H1 (cell line): ENCODE results near the gene TMEM135. TPM values are rescaled to one million over a fixed set of nuclear protein-coding genes. Genes with fewer than 3 reads are reported as not detected.

ENCODE experiments used
- CTCF ChIA-PET: fragments of 300-600 bp; sonication (Branson Sonifier 250); formaldehyde crosslinking; loops from one replicate; lab custom pipeline; 2021; ENCODE audit not compliant: partially characterized antibody; lab: Charles Lee
- POLR2A ChIA-PET: fragments of 300-600 bp; sonication (Branson Sonifier 250); formaldehyde crosslinking; loops from one replicate; lab custom pipeline; 2021; ENCODE audit warnings: inconsistent platforms; ENCODE audit not compliant: partially characterized antibody; lab: Charles Lee
- DNase-seq, 2 experiments: peaks; one replicate each; pipeline versions ENCODE4 v3.0.0 to v3.0.0-alpha.2; 2010 to 2022; ENCODE audit warnings: low spot score in 2 of 2, low read depth in 1 of 2, mixed read lengths in 1 of 2
- FAIRE-seq: peaks from 2 replicates; lab custom pipeline; 2011; peaks lifted over from hg19 to GRCh38; lab: Jason Lieb, UNC
- H2AFZ ChIP-seq: 2 replicates; pipeline ENCODE4 v1.8.1; 2012; ENCODE audit warnings: low read length, inconsistent platforms
- H2AK5ac ChIP-seq: 2 replicates; pipeline ENCODE4 v1.6.1; 2013; ENCODE audit warnings: low read depth, low read length
- H2BK120ac ChIP-seq: replicated peaks from 2 replicates; pipeline ENCODE3; 2013; ENCODE audit warnings: low read depth, low read length, inconsistent platforms
- H2BK12ac ChIP-seq: 2 replicates; pipeline ENCODE4 v1.6.1; 2013; ENCODE audit warnings: low read depth, low read length
- H2BK15ac ChIP-seq: 2 replicates; pipeline ENCODE4 v1.6.1; 2013; ENCODE audit warnings: low read length
- H2BK20ac ChIP-seq: 2 replicates; pipeline ENCODE4 v1.6.1; 2013; ENCODE audit warnings: low read length
- H2BK5ac ChIP-seq: 2 replicates; pipeline ENCODE4 v1.6.1; 2013; ENCODE audit warnings: low read depth, low read length
- H3K14ac ChIP-seq: 2 replicates; pipeline ENCODE4 v1.6.1; 2013; ENCODE audit warnings: inconsistent platforms; ENCODE audit not compliant: insufficient read length
- H3K18ac ChIP-seq: 2 replicates; pipeline ENCODE4 v1.6.1; 2013; ENCODE audit warnings: low read length; ENCODE audit errors: extremely low read depth
- H3K23ac ChIP-seq: 2 replicates; pipeline ENCODE4 v1.6.1; 2013; ENCODE audit warnings: inconsistent platforms; ENCODE audit not compliant: insufficient read length
- H3K23me2 ChIP-seq: 2 replicates; pipeline ENCODE4 v1.6.1; 2013; ENCODE audit warnings: low read depth, low read length
- H3K27ac ChIP-seq: 2 replicates; pipeline ENCODE4 v1.6.1; 2011; ENCODE audit warnings: low read depth, low read length, inconsistent platforms
- H3K27me3 ChIP-seq, 4 experiments: replicated peaks in 1 of 4; 1 replicate in 1 of 4; 2 replicates in 3 of 4; pipeline versions ENCODE4 v1.6.1 to v1.8.1; 2011 to 2013; ENCODE audit warnings: low read length in 3 of 4, mild to moderate bottlenecking in 3 of 4, inconsistent platforms in 2 of 4, mixed read lengths in 2 of 4, moderate library complexity in 1 of 4; ENCODE audit not compliant: control insufficient read depth in 3 of 4, insufficient read depth in 3 of 4; ENCODE audit errors: extremely low read depth in 1 of 4
- H3K36me3 ChIP-seq, 4 experiments: 2 replicates each; pipeline versions ENCODE4 v1.6.1 to v1.8.1; 2011 to 2013; ENCODE audit warnings: mild to moderate bottlenecking in 4 of 4, low read length in 3 of 4, moderate library complexity in 2 of 4, control low read depth in 1 of 4, inconsistent platforms in 1 of 4; ENCODE audit not compliant: insufficient read depth in 4 of 4, control insufficient read depth in 2 of 4
- H3K4ac ChIP-seq: replicated peaks from 2 replicates; pipeline ENCODE3; 2013; ENCODE audit warnings: low read length, low read depth, mixed read lengths, inconsistent platforms; ENCODE audit not compliant: insufficient read length
- H3K4me1 ChIP-seq, 4 experiments: replicated peaks in 1 of 4; 1 replicate in 1 of 4; 2 replicates in 3 of 4; pipeline versions ENCODE4 v1.6.1 to v1.8.1; 2011 to 2013; ENCODE audit warnings: low read length in 3 of 4, inconsistent platforms in 2 of 4, mixed read lengths in 1 of 4; ENCODE audit not compliant: insufficient read depth in 4 of 4, control insufficient read depth in 3 of 4
- H3K4me2 ChIP-seq, 2 experiments: 2 replicates each; pipeline versions ENCODE4 v1.6.1 to v1.8.1; 2011 to 2013; ENCODE audit warnings: low read depth in 2 of 2, low read length in 2 of 2, control low read depth in 1 of 2, inconsistent platforms in 1 of 2, mild to moderate bottlenecking in 1 of 2; ENCODE audit not compliant: insufficient read depth in 1 of 2
- H3K4me3 ChIP-seq, 4 experiments: fragments of 200-600, 300-600 bp in 1 of 4; sonication (generic), shearing (Covaris generic), sonication (Bioruptor Twin) in 1 of 4; 2 replicates each; pipeline versions ENCODE4 v1.5.1 to v1.8.1; 2011 to 2016; ENCODE audit warnings: low read length in 4 of 4, low read depth in 3 of 4, control low read depth in 2 of 4, inconsistent platforms in 2 of 4, mild to moderate bottlenecking in 2 of 4, mixed read lengths in 1 of 4, moderate library complexity in 1 of 4; ENCODE audit not compliant: insufficient read depth in 2 of 4; ENCODE audit errors: extremely low read depth in 1 of 4
- H3K56ac ChIP-seq: replicated peaks from 2 replicates; pipeline ENCODE3; 2013; ENCODE audit warnings: low read depth, mild to moderate bottlenecking, mixed read lengths, low read length, inconsistent platforms; ENCODE audit not compliant: insufficient read length
- H3K79me1 ChIP-seq: 2 replicates; pipeline ENCODE4 v1.6.1; 2013; ENCODE audit warnings: low read depth, low read length, control low read depth
- H3K79me2 ChIP-seq, 2 experiments: 2 replicates each; pipeline versions ENCODE4 v1.6.1 to v1.8.1; 2012 to 2013; ENCODE audit warnings: low read length in 2 of 2, mild to moderate bottlenecking in 2 of 2, inconsistent platforms in 1 of 2; ENCODE audit not compliant: insufficient read depth in 2 of 2, control insufficient read depth in 1 of 2
- H3K9ac ChIP-seq, 4 experiments: replicated peaks in 1 of 4; 1 replicate in 1 of 4; 2 replicates in 3 of 4; pipeline versions ENCODE4 v1.6.1 to v1.8.1; 2011 to 2013; ENCODE audit warnings: low read depth in 3 of 4, low read length in 3 of 4, control low read depth in 2 of 4, mild to moderate bottlenecking in 2 of 4, moderate library complexity in 2 of 4, inconsistent platforms in 1 of 4; ENCODE audit errors: extremely low read depth in 1 of 4
- H3K9me3 ChIP-seq, 2 experiments: 2 replicates each; pipeline versions ENCODE4 v1.6.1 to v1.8.1; 2012 to 2013; ENCODE audit warnings: mild to moderate bottlenecking in 2 of 2, moderate library complexity in 2 of 2, control low read depth in 1 of 2, inconsistent platforms in 1 of 2, low read depth in 1 of 2, low read length in 1 of 2, mixed read lengths in 1 of 2; ENCODE audit not compliant: insufficient read depth in 2 of 2
- H4K20me1 ChIP-seq, 2 experiments: replicated peaks in 1 of 2; 2 replicates each; pipeline versions ENCODE3 to v1.8.1; 2011 to 2013; ENCODE audit warnings: inconsistent platforms in 2 of 2, low read length in 2 of 2, mild to moderate bottlenecking in 1 of 2; ENCODE audit not compliant: insufficient read depth in 2 of 2, control insufficient read depth in 1 of 2
- H4K5ac ChIP-seq: 2 replicates; pipeline ENCODE4 v1.6.1; 2013; ENCODE audit warnings: low read length, low read depth, mixed read lengths, inconsistent platforms; ENCODE audit not compliant: insufficient read length
- H4K8ac ChIP-seq: 2 replicates; pipeline ENCODE4 v1.8.0; 2013; ENCODE audit warnings: mild to moderate bottlenecking, moderate library complexity, low read length, inconsistent platforms; ENCODE audit not compliant: insufficient read depth; ENCODE audit errors: extremely low read depth
- H4K91ac ChIP-seq: replicated peaks from 2 replicates; pipeline ENCODE3; 2013; ENCODE audit warnings: low read length, mixed read lengths, inconsistent platforms; ENCODE audit not compliant: insufficient read length
- FOSL1 ChIP-seq: IDR thresholded peaks from 2 replicates; pipeline ENCODE4 v1.6.1; 2011; ENCODE audit warnings: mild to moderate bottlenecking, low read depth, low read length, moderate library complexity; ENCODE audit not compliant: insufficient read depth
- RAD21 ChIP-seq, 2 experiments: IDR thresholded peaks in 1 of 2; conservative IDR thresholded peaks in 1 of 2; 2 replicates each; pipeline ENCODE4 v1.6.1; 2011; ENCODE audit warnings: low read depth in 2 of 2, low read length in 2 of 2, improper control_type of control experiment in 1 of 2, inconsistent platforms in 1 of 2, mild to moderate bottlenecking in 1 of 2, moderate library complexity in 1 of 2
- WGBS, 2 experiments: shearing (Covaris generic) in 1 of 2; methylation state at CpG; one replicate each; pipeline versions ENCODE4 v1.1.6 to v1.1.7; 2013 to 2015; ENCODE audit warnings: low lambda C conversion rate in 2 of 2, mixed read lengths in 2 of 2, inconsistent platforms in 1 of 2, low coverage in 1 of 2, missing lambda C conversion rate in 1 of 2; ENCODE audit not compliant: insufficient replicate concordance in 2 of 2, insufficient coverage in 1 of 2, insufficient read length in 1 of 2; ENCODE audit errors: extremely low coverage in 1 of 2, missing lambda C conversion rate in 1 of 2; 5-methylcytosine and 5-hydroxymethylcytosine counted together
- polyA plus RNA-seq, 7 experiments: library from polyadenylated mRNA; depleted of rRNA in 3 of 7; stranded (reverse) in 5 of 7; unstranded in 2 of 7; fragments of >200 nt in 5 of 7; fragments of 200-250 nt in 2 of 7; gene quantifications; 1 replicate in 5 of 7; 2 replicates in 1 of 7; 4 replicates in 1 of 7; pipeline versions ENCODE4 v1.2.1 to v1.2.3, GENCODE V29; 2011 to 2013; ENCODE audit warnings: missing spikeins in 2 of 7, mixed read lengths in 2 of 7
- total RNA-seq: library from RNA; stranded (reverse); fragmentation: NEBNext Ultra II Directional; extraction: Animal tissue kit (Norgen Biotek cat#: 25700); gene quantifications from 2 replicates; pipeline ENCODE4 v1.2.1, GENCODE V29; 2021
- TF ChIP-seq, protein P1 (sequence below): IDR thresholded peaks from 2 replicates; pipeline ENCODE4 v1.6.1; 2012; ENCODE audit warnings: inconsistent platforms
- TF ChIP-seq, protein P2 (sequence below), 3 experiments: IDR thresholded peaks; 1 replicate in 2 of 3; 2 replicates in 1 of 3; pipeline versions ENCODE4 v1.5.1 to v1.6.1; 2011; ENCODE audit warnings: low read length in 3 of 3, mild to moderate bottlenecking in 3 of 3, inconsistent platforms in 2 of 3, low read depth in 1 of 3, moderate library complexity in 1 of 3; ENCODE audit not compliant: insufficient read depth in 1 of 3; ENCODE audit errors: control extremely low read depth in 1 of 3

The TMEM135 gene
- total and polyA plus RNA-seq, 2 of the 8 experiments (the other 6 are each of a cell fraction or from before 2014, with no cell fraction given) = 9.3 to 31.3 TPM

DNA sequence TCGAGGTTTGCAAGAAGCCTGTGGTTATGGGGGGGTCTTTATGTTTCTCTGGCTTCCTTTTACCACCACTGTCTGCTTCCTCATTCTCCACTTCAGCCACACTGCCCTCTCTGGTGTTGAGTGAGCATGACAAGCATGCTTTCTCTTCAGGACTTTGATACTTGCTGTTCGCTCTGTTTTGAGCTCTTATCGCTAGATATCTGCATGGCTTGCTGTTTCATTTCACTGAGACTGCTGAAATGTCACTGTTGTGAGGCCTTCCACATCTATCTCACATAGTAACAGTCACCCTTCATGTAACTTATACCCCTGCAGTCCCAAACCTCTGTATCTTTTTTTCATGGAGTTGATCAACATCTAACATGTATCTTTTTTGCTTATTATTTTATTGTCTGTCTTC is 59.8 kb downstream of the TMEM135 start:
- no peak overlapping the region for H3K4ac ChIP-seq
- ChIA-PET CTCF (interaction anchor here (0.6 to 2.3 kb wide), 45 partner anchors 10 to 1489 kb away, joined by 3 to 20 read pairs (median 5); partner anchors contain the start of genes FZD4 and TMEM135), POLR2A (interaction anchor here (0.7 to 1.0 kb wide), 3 partner anchors 60 to 166 kb away, joined by 3 to 7 read pairs (median 5); partner anchors contain the start of gene TMEM135)
- no peaks in the 10 kb centered on the region for H3K23me2 ChIP-seq
- no peak overlapping the region for H2AFZ ChIP-seq
- no peak for TF ChIP-seq FOSL1
- TF ChIP-seq, protein P1, sequence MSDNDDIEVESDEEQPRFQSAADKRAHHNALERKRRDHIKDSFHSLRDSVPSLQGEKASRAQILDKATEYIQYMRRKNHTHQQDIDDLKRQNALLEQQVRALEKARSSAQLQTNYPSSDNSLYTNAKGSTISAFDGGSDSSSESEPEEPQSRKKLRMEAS = 0 out of 2 replicates have a peak, but pooled peaks have one; percentile 11
- TF ChIP-seq RAD21 (IDR thresholded peaks at IDR 0.05 in 1 of 2, conservative IDR thresholded peaks at IDR 0.05 in 1 of 2; ENCODE audit: low read depth in 2 of 2, low read length in 2 of 2) = peak; percentile 48 to 69
- TF ChIP-seq, protein P2, sequence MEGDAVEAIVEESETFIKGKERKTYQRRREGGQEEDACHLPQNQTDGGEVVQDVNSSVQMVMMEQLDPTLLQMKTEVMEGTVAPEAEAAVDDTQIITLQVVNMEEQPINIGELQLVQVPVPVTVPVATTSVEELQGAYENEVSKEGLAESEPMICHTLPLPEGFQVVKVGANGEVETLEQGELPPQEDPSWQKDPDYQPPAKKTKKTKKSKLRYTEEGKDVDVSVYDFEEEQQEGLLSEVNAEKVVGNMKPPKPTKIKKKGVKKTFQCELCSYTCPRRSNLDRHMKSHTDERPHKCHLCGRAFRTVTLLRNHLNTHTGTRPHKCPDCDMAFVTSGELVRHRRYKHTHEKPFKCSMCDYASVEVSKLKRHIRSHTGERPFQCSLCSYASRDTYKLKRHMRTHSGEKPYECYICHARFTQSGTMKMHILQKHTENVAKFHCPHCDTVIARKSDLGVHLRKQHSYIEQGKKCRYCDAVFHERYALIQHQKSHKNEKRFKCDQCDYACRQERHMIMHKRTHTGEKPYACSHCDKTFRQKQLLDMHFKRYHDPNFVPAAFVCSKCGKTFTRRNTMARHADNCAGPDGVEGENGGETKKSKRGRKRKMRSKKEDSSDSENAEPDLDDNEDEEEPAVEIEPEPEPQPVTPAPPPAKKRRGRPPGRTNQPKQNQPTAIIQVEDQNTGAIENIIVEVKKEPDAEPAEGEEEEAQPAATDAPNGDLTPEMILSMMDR (IDR thresholded peaks at IDR 0.05; ENCODE audit: control extremely low read depth in 1 of 3, insufficient read depth in 1 of 3, low read depth in 1 of 3, low read length in 3 of 3) = peak; percentile 39 to 82 (median 61)
- no peak overlapping the region for H3K56ac ChIP-seq
- H3K27me3 ChIP-seq = no peaks in the 10 kb centered on the region
- no peak overlapping the region for H3K18ac ChIP-seq
- H4K8ac ChIP-seq = no peak overlapping the region
- H2BK20ac ChIP-seq = no peak overlapping the region
- no peak overlapping the region for H3K9ac ChIP-seq
- no peak overlapping the region for H3K27ac ChIP-seq
- no peak overlapping the region for H3K14ac ChIP-seq
- no peaks in the 10 kb centered on the region; a peak in 1 of 4 replicates for H3K79me2 ChIP-seq
- no peak overlapping the region for H4K91ac ChIP-seq
- no peak overlapping the region for H3K4me2 ChIP-seq
- H2BK5ac ChIP-seq = no peak overlapping the region
- no peak overlapping the region for H2BK15ac ChIP-seq
- H2BK120ac ChIP-seq = no peak overlapping the region
- peaks cover 0 to 3% (median 0%) of the 10 kb centered on the region in 4 experiments; a peak in 1 of 8 replicates for H3K36me3 ChIP-seq
- H2AK5ac ChIP-seq = no peak overlapping the region
- no peaks in the 10 kb centered on the region for H4K20me1 ChIP-seq
- peak; percentile 100 for FAIRE-seq
- no peak overlapping the region for H3K23ac ChIP-seq
- no peaks in the 10 kb centered on the region; a peak in 1 of 4 replicates for H3K9me3 ChIP-seq
- H2BK12ac ChIP-seq = no peak overlapping the region
- DNase-seq = peak in 1 of 2 experiments; percentile 62
- no peak overlapping the region for H4K5ac ChIP-seq
- 66% methylated on average over 3 of the region's 3 CpGs; no CpG with 5 or more reads in 1 of the 2 experiments for WGBS, 2 experiments
- no peak overlapping the region for H3K4me3 ChIP-seq
- H3K79me1 ChIP-seq = no peaks in the 10 kb centered on the region
- H3K4me1 ChIP-seq = no peaks in the 10 kb centered on the region
